HFF-Myc (cell line): ENCODE data around the gene SEMA3G.

ENCODE experiments used
- DNase-seq: peaks from one replicate; pipeline ENCODE4 v3.0.0-alpha.2; 2011; ENCODE audit warnings: low read depth; ENCODE audit errors: extremely low read depth
- H3K4me3 ChIP-seq: replicated peaks from 2 replicates; pipeline ENCODE4 v1.5.1; 2011; ENCODE audit warnings: low read depth, mild to moderate bottlenecking, control low read depth, low read length
- TF ChIP-seq, protein P1 (sequence below): IDR thresholded peaks from 2 replicates; pipeline ENCODE4 v1.5.1; 2012; ENCODE audit warnings: mild to moderate bottlenecking, low read depth, low read length, control low read depth; ENCODE audit errors: missing control alignments

Gene SEMA3G

DNA sequence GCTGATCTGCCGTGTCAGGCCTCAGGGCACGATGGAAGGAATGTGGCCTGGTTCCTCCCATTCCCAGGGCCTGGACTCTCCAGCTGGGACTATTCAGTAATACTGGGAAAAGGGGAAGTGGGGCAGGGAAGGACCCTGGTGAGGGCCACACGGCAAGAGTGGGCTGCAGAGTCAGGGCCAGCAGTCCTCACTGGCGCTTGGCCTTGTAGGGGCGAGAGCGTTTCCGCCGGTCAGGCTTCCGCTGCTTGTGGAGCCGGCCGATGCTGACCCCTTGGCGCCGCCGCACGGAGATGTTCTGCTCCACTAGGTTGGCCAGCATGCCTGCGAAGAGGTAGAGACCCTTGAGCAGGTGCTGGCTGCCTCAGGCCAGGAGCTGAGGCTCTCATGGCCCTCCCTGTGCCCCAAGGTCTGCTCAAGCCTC lies 42.8 kb downstream of the SEMA3G start:
- no peak for DNase-seq
- TF ChIP-seq, protein P1, sequence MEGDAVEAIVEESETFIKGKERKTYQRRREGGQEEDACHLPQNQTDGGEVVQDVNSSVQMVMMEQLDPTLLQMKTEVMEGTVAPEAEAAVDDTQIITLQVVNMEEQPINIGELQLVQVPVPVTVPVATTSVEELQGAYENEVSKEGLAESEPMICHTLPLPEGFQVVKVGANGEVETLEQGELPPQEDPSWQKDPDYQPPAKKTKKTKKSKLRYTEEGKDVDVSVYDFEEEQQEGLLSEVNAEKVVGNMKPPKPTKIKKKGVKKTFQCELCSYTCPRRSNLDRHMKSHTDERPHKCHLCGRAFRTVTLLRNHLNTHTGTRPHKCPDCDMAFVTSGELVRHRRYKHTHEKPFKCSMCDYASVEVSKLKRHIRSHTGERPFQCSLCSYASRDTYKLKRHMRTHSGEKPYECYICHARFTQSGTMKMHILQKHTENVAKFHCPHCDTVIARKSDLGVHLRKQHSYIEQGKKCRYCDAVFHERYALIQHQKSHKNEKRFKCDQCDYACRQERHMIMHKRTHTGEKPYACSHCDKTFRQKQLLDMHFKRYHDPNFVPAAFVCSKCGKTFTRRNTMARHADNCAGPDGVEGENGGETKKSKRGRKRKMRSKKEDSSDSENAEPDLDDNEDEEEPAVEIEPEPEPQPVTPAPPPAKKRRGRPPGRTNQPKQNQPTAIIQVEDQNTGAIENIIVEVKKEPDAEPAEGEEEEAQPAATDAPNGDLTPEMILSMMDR = no peak
- no peak overlapping the region for H3K4me3 ChIP-seq

DNA sequence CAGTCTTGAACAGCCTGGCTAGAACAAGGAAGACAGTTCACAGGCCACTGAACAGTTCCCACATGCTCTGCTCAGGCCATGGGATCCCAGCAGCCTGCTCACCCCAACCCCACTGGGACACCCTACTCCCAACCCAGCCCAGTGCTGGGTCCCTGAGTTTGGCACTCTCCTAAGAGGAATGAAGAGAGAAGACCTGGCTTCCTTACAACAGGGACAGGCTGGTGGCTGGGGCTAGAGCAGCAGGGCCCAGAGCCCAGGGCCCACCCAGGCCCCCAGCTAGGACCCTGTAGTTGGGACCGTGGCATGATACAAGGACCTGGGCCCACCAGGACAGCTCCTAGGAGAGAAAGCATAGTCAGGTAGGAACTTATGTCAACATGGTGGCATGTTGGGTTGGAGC lies 43.4 kb downstream of the SEMA3G start:
- TF ChIP-seq, protein P1 = no peak
- no peak overlapping the region for H3K4me3 ChIP-seq
- DNase-seq = no peak

DNA sequence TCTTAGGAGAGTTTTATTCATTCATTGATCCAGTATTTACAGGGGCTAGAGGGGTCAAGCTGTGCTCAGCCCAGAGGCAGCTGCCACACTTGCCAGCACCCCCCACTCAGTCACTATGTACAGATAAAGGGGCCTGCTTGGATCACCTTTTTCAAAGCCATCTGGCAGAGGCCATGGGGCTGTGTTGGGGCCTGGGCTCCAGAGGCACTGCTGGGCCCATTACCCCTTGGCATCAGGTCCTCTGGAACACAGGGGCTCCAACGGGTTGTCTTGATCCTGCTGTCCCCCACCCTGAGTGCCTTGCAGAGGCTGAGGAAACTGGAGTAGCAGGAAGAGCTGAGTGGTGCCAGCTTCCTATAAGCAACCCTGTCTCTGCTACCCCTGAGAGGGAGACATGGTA lies 43.9 kb downstream of the SEMA3G start:
- no peak for DNase-seq
- H3K4me3 ChIP-seq = no peak overlapping the region
- TF ChIP-seq, protein P1 = no peak

DNA sequence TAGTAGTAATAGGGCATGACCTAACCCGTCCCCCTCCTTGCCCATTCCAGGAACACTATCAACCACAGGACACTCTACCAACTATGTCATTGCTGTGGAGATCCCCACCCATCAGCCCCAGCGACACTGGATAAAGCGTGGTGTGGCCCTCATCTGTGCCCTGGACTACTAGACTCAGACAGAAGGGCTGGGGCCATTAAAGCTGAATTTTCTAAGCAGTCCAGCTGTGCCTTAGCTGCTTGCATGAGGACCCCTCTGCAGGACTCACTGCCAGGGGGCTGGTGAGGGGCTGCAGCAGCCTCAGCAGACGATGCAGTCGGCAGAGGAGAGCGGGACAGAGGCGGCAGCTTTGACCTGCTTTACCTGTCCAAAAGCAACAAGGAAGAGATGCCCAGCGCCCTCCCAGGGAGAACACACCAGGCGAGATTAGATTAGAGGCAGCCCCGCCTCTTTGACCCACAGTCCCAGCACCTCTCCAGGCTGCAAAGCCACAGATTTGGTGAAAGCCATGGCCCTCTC lies 44.6 kb downstream of the SEMA3G start:
- DNase-seq = no peak
- TF ChIP-seq, protein P1 = no peak
- H3K4me3 ChIP-seq = no peak overlapping the region

DNA sequence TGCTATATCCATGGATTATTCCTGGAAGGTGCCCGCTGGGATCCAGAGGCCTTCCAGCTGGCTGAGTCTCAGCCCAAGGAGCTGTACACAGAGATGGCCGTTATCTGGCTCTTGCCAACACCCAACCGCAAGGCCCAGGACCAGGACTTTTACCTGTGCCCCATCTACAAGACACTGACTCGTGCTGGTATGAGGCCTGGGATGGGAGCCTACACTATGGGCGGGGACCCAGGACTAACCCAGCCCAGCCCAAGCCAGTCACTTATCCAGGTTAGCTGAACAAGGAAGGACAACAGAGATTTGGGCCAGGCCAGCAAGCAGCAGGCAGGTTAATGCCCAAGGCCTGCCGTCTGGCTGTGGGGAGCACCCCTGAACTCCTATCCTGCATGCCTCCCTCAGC lies 45.3 kb downstream of the SEMA3G start:
- TF ChIP-seq, protein P1 = no peak
- no peak overlapping the region for H3K4me3 ChIP-seq
- DNase-seq = no peak

DNA sequence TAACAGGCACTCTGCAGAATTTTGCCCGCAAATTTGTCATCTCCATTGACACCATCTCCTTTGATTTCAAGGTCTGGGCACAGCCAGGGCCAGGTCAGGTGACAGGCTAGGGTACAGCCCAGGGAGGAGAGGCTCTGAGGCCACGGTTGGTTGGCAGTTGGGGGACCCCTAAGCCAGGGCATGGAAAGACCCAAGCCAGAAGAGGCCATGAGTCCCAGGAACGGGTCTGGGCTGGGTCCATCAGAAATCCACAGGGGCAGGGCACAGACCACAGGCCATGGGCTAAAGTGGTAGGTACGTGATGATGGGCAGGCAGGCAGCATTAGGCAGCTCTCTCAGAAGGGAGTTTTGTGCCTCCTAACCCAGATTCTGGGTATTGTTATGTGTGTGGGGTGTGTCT lies 45.8 kb downstream of the SEMA3G start:
- no peak overlapping the region for H3K4me3 ChIP-seq
- TF ChIP-seq, protein P1 = no peak
- DNase-seq = no peak

DNA sequence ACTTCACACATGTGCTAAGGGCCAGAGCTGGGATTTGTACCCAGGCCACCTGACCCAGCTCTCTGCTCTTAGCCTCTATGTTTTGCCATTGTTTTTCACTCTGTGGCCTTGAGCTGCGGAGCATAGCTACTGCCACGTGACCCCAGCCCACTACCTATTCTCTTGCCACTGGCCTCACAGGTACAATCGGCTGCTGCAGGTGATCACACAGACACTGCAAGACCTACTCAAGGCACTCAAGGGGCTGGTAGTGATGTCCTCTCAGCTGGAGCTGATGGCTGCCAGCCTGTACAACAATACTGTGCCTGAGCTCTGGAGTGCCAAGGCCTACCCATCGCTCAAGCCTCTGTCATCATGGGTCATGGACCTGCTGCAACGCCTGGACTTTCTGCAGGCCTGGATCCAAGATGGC lies 46.2 kb downstream of the SEMA3G start:
- TF ChIP-seq, protein P1 = no peak
- no peak for DNase-seq
- H3K4me3 ChIP-seq = no peak overlapping the region
